ENCODE measurements around the gene PIK3R5. TPM values are rescaled to one million over a fixed set of nuclear protein-coding genes. Genes with fewer than 3 reads are reported as not detected.

PIK3R5 gene
- total RNA-seq, 1 experiment from 2014 or later: 2.5 TPM

DNA sequence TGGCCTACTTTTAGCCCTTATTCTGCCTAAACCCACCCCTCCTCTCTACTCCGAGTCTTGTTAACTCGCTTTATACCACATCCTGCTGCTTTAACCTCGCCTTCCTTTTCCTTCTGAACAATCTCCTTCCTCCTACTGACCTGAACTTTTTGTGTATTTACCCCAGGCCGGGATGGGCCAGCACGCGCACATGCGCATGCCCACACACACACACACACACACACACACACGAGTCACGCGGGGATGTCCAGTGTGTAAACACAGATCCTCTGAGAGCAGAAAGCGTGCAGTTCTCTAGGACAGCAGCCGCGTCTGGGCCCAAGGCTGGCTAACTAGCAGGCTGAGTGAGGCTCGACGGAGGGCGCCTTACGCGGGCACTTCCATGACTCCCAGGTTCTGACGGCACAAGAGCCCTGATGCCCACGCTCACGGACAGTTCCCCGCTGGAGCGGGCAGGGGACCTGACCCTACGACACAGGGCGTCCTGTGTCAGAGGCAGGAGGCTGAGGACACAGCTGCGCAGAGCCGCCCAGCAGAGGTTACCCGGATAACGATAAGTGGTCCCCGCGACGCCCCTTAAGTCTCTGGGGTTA is 610 bp downstream of the PIK3R5 start:
- ChIA-PET POLR2A (no interaction called here), CTCF (no interaction called here), RAD21 (ENCODE audit: low non-redundant PET in 1 of 2, low total read pairs in 2 of 2, uncharacterized antibody in 2 of 2, unreplicated experiment in 2 of 2) (no interaction called here)
- H3K9me2 ChIP-seq (ENCODE audit: insufficient read depth): no peaks in the 10 kb centered on the region
- H3K4me1 ChIP-seq (ENCODE audit: control insufficient read depth in 1 of 2, insufficient read depth in 2 of 2, low read length in 2 of 2): peaks cover 0 to 3% of the 10 kb centered on the region in 2 experiments; a peak in 1 of 4 replicates
- no peak overlapping the region for H3K4me3 ChIP-seq (replicated peaks in 1 of 2; ENCODE audit: low read depth in 1 of 2, low read length in 2 of 2)
- no TSS peak for BruUV-seq (replicated peaks)
- no peaks in the 10 kb centered on the region for H3K27me3 ChIP-seq (ENCODE audit: insufficient read depth, low read length)
- H3K4me2 ChIP-seq (ENCODE audit: low read length): no peak overlapping the region
- no peak overlapping the region for H2AFZ ChIP-seq (ENCODE audit: low read depth, low read length, poor library complexity, severe bottlenecking)
- intact Hi-C loops (cut with micrococcal nuclease): no loop called here
- no peaks in the 10 kb centered on the region for H3K36me3 ChIP-seq (ENCODE audit: control insufficient read depth in 1 of 2, insufficient read depth in 2 of 2, low read length in 2 of 2)
- no peak overlapping the region for H3K9ac ChIP-seq (ENCODE audit: low read length)
- no peaks in the 10 kb centered on the region for H3K79me2 ChIP-seq (ENCODE audit: insufficient read depth, low read length)
- ATAC-seq: no peak
- H3K27ac ChIP-seq (ENCODE audit: low read depth, low read length): no peak overlapping the region
- no peak for DNase-seq (ENCODE audit: low read depth, low spot score)
- no peaks in the 10 kb centered on the region for H3K9me3 ChIP-seq (ENCODE audit: control insufficient read depth in 1 of 2, insufficient read depth in 1 of 2, low read depth in 1 of 2, low read length in 2 of 2)
- TF ChIP-seq SRF (IDR thresholded peaks at IDR 0.05; ENCODE audit: low read depth) (no peak), JUND (IDR thresholded peaks at IDR 0.05) (no peak), EZH2phosphoT487 (IDR thresholded peaks at IDR 0.05; ENCODE audit: borderline replicate concordance) (no peak), EZH2 (IDR thresholded peaks at IDR 0.05) (no peak), CBX3 (IDR thresholded peaks at IDR 0.05; ENCODE audit: low read depth) (no peak), POLR2A (IDR thresholded peaks at IDR 0.05; ENCODE audit: borderline replicate concordance, extremely low read depth, insufficient read depth, insufficient read length) (no peak), POLR2AphosphoS5 (IDR thresholded peaks at IDR 0.05; ENCODE audit: low read depth, low read length) (no peak), TCF7L2 (IDR thresholded peaks at IDR 0.05; ENCODE audit: borderline replicate concordance, extremely low read depth, insufficient read depth, insufficient read length) (no peak)
- TF ChIP-seq, protein P1, sequence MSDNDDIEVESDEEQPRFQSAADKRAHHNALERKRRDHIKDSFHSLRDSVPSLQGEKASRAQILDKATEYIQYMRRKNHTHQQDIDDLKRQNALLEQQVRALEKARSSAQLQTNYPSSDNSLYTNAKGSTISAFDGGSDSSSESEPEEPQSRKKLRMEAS (IDR thresholded peaks at IDR 0.05): no peak
- H4K20me1 ChIP-seq (ENCODE audit: insufficient read depth): no peaks in the 10 kb centered on the region

DNA sequence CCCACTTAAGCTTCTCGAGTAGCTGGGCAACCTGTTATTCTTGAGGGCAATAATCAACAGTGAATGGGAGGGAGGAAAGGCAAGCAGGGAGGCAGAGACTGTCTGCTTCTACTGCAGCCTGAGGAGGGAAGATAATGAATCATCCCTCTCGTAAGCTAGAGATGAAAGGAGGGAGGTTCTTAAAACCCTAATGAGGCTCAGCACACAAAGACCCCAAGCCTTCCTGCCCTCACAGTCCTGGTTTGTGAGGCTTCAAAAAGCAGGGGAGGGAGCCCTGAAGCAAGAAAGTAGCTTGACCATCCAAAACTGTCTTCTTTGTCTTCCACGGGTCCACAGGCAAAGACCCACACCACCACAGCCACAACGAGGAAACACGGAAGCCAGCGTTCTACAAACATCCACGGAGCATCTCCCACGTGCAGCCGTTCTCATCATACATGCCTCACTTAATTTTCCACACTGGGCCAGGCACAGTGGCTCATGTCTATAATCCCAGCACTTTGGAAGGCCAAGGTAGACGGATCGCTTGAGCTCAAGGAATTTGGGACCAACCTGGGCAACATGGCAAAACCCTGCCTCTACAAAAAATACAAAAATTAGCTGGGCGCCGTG is 1.8 kb downstream of the PIK3R5 start:
- intact Hi-C loops (cut with micrococcal nuclease): no loop called here
- ATAC-seq: no peak
- H3K4me3 ChIP-seq (replicated peaks in 1 of 2; ENCODE audit: low read depth in 1 of 2, low read length in 2 of 2): no peak overlapping the region
- no TSS peak for BruUV-seq (replicated peaks)
- no peak overlapping the region for H3K4me2 ChIP-seq (ENCODE audit: low read length)
- H3K27me3 ChIP-seq (ENCODE audit: insufficient read depth, low read length): peaks cover 3% of the 10 kb centered on the region; the same call in 1 of the 2 replicates
- H3K9me3 ChIP-seq (ENCODE audit: control insufficient read depth in 1 of 2, insufficient read depth in 1 of 2, low read depth in 1 of 2, low read length in 2 of 2): no peaks in the 10 kb centered on the region
- no peaks in the 10 kb centered on the region for H3K79me2 ChIP-seq (ENCODE audit: insufficient read depth, low read length)
- no peaks in the 10 kb centered on the region for H3K9me2 ChIP-seq (ENCODE audit: insufficient read depth)
- ChIA-PET POLR2A (no interaction called here), RAD21 (ENCODE audit: low non-redundant PET in 1 of 2, low total read pairs in 2 of 2, uncharacterized antibody in 2 of 2, unreplicated experiment in 2 of 2) (no interaction called here), CTCF (no interaction called here)
- H2AFZ ChIP-seq (ENCODE audit: low read depth, low read length, poor library complexity, severe bottlenecking): no peak overlapping the region
- DNase-seq (ENCODE audit: low read depth, low spot score): no peak
- no peaks in the 10 kb centered on the region for H3K36me3 ChIP-seq (ENCODE audit: control insufficient read depth in 1 of 2, insufficient read depth in 2 of 2, low read length in 2 of 2)
- H3K9ac ChIP-seq (ENCODE audit: low read length): no peak overlapping the region
- no peak overlapping the region for H3K27ac ChIP-seq (ENCODE audit: low read depth, low read length)
- H4K20me1 ChIP-seq (ENCODE audit: insufficient read depth): no peaks in the 10 kb centered on the region
- H3K4me1 ChIP-seq (ENCODE audit: control insufficient read depth in 1 of 2, insufficient read depth in 2 of 2, low read length in 2 of 2): peaks cover 0 to 3% of the 10 kb centered on the region in 2 experiments; a peak in 1 of 4 replicates
- no peak for TF ChIP-seq SP1 (IDR thresholded peaks at IDR 0.05; ENCODE audit: low read depth)
- no peak for TF ChIP-seq POLR2AphosphoS5 (IDR thresholded peaks at IDR 0.05; ENCODE audit: low read depth, low read length)
- TF ChIP-seq, protein P2, sequence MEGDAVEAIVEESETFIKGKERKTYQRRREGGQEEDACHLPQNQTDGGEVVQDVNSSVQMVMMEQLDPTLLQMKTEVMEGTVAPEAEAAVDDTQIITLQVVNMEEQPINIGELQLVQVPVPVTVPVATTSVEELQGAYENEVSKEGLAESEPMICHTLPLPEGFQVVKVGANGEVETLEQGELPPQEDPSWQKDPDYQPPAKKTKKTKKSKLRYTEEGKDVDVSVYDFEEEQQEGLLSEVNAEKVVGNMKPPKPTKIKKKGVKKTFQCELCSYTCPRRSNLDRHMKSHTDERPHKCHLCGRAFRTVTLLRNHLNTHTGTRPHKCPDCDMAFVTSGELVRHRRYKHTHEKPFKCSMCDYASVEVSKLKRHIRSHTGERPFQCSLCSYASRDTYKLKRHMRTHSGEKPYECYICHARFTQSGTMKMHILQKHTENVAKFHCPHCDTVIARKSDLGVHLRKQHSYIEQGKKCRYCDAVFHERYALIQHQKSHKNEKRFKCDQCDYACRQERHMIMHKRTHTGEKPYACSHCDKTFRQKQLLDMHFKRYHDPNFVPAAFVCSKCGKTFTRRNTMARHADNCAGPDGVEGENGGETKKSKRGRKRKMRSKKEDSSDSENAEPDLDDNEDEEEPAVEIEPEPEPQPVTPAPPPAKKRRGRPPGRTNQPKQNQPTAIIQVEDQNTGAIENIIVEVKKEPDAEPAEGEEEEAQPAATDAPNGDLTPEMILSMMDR (IDR thresholded peaks at IDR 0.05 in 2 of 3, conservative IDR thresholded peaks at IDR 0.05 in 1 of 3; ENCODE audit: borderline replicate concordance in 1 of 3, insufficient read depth in 1 of 3, low read depth in 2 of 3, low read length in 2 of 3): no peak
- no peak for TF ChIP-seq EGR1 (IDR thresholded peaks at IDR 0.05; ENCODE audit: low read depth)
- no peak for TF ChIP-seq SRF (IDR thresholded peaks at IDR 0.05; ENCODE audit: low read depth)
- TF ChIP-seq CBX3 (IDR thresholded peaks at IDR 0.05; ENCODE audit: low read depth): no peak
- no peak for TF ChIP-seq CEBPB (IDR thresholded peaks at IDR 0.05; ENCODE audit: low read depth)
- TF ChIP-seq, protein P3, sequence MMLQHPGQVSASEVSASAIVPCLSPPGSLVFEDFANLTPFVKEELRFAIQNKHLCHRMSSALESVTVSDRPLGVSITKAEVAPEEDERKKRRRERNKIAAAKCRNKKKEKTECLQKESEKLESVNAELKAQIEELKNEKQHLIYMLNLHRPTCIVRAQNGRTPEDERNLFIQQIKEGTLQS (IDR thresholded peaks at IDR 0.05): no peak
- no peak for TF ChIP-seq ELF1 (IDR thresholded peaks at IDR 0.05; ENCODE audit: borderline replicate concordance, low read depth)
- no peak for TF ChIP-seq TCF7L2 (IDR thresholded peaks at IDR 0.05; ENCODE audit: borderline replicate concordance, extremely low read depth, insufficient read depth, insufficient read length)
- TF ChIP-seq, protein P1 (IDR thresholded peaks at IDR 0.05): no peak
- no peak for TF ChIP-seq JUND (IDR thresholded peaks at IDR 0.05)
- TF ChIP-seq YY1 (IDR thresholded peaks at IDR 0.05; ENCODE audit: extremely low read depth, insufficient replicate concordance, low read depth, low read length): no peak

Measured in HCT116 (cell line).